NCI-H460 (cell line): ENCODE data around the gene PSMG1. TPM values are rescaled to one million over a fixed set of nuclear protein-coding genes. Genes with fewer than 3 reads are reported as not detected.
"Not testable (repeated sequence)": the region's sequence is repeated elsewhere in the genome, so short reads cannot be mapped to it uniquely, and the experiment has no call there.

Experiments
- DNase-seq: peaks from one replicate; pipeline ENCODE4 v3.0.0-alpha.2; 2016; ENCODE audit warnings: low read depth; ENCODE audit errors: extremely low read depth
- total RNA-seq: library from RNA; depleted of rRNA; stranded (reverse); fragments of >200 nt; shearing (Covaris generic); gene quantifications from 2 replicates; pipeline ENCODE4 v1.2.3, GENCODE V29; 2014

Gene PSMG1
- total RNA-seq, 1 experiment from 2014 or later = 78.5 TPM

DNA sequence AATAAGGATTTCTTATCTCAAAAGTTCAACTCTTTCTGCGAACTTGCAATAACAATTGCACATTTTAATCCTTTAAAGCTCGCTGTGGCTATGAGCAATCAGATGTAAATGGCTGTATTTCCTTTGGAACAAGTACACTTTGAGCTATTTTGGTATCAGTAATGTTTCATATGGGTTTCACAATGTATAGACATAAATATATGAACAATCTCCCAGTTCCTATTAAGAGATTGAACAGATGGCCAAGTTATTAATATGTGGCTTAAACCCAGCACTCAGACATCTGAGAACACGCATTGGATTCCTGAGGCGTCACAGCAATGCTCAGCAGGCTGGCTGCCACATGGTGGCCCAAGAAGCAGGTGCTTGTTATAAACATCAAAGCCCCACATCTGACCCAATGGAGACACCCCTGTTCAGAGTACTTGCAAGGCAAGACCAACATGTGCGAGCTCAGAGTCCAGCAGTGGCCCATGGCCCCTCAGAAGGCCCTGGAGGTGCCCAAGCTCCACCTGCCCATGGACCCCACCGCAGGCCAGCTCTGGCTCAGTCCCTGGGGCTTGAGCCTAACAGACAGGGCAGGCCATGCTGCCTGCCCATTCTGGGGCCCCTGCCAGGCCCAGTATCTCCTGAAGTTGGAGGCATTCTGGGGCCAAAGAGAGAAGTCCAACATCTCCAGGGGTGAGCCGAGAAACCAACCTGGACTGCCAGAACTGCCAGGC is 23.7 kb downstream of the PSMG1 start:
- no peak for DNase-seq

DNA sequence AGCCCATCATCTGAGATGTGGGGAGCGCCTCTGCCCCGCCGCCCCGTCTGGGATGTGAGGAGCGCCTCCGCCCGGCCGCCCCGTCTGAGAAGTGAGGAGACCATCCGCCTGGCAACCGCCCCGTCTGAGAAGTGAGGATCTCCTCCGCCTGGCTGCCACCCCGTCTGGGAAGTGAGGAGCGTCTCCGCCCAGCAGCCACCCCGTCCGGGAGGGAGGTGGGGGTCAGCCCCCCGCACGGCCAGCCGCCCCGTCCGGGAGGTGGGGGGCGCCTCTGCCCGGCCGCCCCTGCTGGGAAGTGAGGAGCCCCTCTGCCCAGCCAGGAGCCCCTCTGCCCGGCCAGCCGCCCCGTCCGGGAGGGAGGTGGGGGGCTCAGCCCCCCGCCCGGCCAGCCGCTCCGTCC is 26.0 kb downstream of the PSMG1 start:
- DNase-seq = not testable (repeated sequence)

- no peak for DNase-seq
These were observed 27.2 kb downstream of the PSMG1 start for GRCh38 chr21:39156024-39156423.

- no peak for DNase-seq
These were observed 27.7 kb downstream of the PSMG1 start for GRCh38 chr21:39155578-39155977.

DNA sequence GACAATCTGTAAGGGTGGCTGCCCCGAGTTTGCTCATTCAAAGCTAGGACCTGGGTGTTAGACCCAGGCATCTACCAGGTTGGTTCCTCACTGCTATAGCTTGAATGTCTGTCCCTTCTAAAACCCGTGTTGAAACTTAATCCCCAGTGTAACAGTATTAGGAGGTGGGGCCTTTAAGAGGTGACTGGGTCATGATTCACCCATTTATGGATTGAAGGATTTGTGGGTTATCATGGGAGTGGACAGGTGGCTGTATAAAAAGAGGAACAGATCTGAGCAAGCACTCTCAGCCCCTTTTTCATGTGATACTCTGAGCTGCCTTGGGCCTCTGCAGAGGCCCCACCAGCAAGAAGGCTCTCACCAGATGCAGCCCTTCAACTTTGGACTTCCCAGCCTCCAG is 29.4 kb downstream of the PSMG1 start:
- DNase-seq = no peak

GRCh38 chr21:39153373-39153772 is 29.9 kb downstream of the PSMG1 start:
- DNase-seq = no peak

DNA sequence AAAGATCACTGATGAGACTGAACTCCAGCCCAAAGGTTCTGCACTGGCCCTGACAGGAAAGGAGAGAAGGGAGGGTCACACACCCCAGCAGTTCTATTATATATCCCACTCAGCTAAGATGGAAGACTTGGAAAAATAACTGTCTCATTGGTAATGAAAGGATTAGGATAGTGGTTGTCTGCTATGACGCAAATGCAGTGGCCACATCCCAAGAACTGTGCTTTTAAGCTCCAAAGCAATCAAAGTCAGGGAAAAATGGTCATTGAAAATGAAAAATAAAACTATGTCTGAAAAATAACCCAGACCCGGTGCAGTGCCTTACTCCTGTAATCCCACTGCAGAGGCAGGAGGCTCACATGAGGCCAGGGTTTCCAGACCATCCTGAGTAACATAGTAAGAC is 31.0 kb downstream of the PSMG1 start:
- DNase-seq = no peak

DNA sequence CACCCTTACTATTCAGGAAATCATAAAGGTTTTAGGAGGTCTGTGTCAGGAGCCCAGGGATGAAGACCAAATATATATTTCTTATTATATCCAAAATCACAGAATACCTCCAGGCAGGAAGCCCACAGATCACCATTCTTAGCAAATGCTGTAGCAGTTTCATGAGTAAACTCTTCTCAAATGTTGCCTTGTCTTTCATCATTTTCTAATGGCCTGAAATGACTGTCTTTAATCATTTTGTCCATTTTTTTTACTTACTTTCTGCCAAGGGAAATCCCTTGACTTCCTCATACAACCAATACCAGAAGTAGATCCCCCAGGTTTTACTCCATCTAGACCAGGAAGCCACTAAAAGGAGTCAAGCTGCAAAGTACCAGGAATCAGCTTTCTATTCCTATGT is 32.4 kb downstream of the PSMG1 start:
- DNase-seq = no peak

DNA sequence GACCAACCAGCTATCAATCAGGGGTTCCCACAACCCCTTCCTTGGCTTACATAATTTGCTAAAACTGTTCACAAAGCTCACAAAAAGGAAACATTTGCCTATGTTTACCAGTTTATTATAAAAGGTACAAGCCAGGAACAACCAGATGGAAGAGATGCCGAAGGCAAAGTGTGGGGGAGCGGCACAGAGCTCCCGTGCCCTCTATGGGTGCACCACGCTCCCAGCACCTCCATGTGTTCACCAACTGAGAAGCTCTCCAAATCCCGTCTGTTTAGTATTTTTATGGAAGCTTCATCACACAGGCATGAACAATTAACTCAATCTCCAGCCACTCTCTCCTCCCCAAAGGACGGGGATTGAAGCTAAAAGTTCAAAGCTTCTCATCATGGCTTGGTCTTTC is 32.9 kb downstream of the PSMG1 start:
- no peak for DNase-seq

GRCh38 chr21:39149882-39150281 is 33.4 kb downstream of the PSMG1 start:
- DNase-seq = no peak

DNA sequence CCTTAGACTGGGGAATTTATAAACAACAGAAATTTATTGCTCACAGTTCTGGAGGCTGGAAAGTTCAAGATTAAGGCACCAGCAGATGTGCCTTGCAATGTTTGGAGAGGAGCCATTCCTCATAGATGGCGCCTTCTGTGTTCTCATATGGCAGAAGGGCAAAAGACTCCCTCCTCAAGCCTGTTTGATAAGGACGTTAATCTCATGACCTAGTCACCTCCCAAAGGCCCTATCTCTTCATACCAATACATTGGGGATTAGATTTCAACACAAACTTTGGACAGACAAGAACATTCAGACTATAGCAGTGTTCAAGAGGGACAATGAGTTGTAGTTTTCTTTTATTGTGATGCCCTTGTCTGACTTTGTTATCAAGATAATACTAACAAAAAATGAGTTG is 34.3 kb downstream of the PSMG1 start:
- DNase-seq = no peak

GRCh38 chr21:39144191-39144590 is 39.1 kb downstream of the PSMG1 start:
- DNase-seq = no peak

- DNase-seq = no peak
These were observed 40.3 kb downstream of the PSMG1 start for GRCh38 chr21:39142972-39143371.

GRCh38 chr21:39141502-39141901 is 41.7 kb downstream of the PSMG1 start:
- DNase-seq = no peak

DNA sequence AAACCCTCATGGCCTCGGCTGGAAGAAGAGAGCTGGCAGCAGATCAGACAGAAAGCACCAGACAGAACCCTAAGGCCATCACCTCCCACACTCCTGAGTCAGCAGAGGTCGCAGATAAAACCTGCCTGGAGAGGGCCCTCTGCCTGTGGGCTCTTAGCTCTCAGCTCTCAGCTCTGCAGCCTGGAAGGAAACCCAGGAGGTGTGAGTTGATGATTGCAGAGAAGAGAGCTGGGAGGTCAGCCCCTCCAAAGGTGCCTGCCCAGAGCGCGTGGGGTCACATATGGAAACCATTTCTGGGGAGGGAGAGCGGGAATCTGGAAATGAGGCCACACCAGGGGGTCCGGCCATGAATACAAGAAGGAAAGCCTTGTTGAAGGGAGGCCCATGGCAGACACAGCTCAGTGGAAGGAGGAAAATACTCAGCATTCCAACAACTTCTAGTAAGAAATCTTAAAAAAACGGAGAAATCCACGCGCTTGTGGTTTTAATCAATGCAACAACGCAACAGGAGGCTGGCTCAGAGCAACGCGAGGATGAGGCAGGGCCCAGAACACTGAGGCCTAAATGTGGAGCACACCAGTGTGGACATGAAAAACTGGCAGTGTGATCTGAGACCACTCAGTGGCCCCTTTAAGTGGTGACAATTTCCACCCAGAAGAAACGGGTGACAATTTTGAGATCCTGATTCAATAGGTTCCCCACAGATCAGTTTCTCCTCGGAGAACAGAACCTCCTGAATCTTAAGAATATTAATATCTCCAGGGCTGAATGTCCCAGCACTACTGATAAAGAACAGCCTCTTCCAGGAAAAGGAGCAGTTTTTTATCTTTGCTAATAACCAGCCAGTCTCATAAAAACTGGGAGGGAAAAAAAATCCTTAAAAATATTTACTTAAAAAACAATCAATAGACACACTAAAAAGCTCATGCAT is 45.7 kb downstream of the PSMG1 start:
- DNase-seq = no peak

- DNase-seq = no peak
These were observed 46.5 kb downstream of the PSMG1 start for GRCh38 chr21:39136711-39137110.

DNA sequence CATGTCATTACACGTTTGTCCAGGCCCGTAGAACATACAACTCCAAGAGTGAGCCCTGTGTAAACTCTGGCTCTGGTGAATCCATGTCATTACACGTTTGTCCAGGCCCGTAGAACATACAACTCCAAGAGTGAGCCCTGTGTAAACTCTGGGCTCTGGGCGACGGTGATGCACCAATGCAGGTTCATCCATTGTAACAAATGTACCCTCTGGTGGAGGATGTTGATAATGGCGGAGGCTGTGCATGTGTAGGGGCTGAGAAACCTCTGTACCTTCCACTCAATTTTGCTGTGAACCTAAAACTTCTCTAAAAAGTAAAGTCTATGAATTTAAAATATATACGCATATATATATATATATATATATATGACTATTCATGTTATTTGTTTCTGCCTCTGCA is 47.1 kb downstream of the PSMG1 start:
- not testable (repeated sequence) for DNase-seq

GRCh38 chr21:39134288-39134810 is 48.9 kb downstream of the PSMG1 start:
- DNase-seq = no peak

GRCh38 chr21:39132248-39132647 is 51.0 kb downstream of the PSMG1 start:
- no peak for DNase-seq

GRCh38 chr21:39131791-39132190 is 51.5 kb downstream of the PSMG1 start:
- DNase-seq = no peak

- no peak for DNase-seq
These were observed 55.7 kb downstream of the PSMG1 start for GRCh38 chr21:39127506-39127905.

DNA sequence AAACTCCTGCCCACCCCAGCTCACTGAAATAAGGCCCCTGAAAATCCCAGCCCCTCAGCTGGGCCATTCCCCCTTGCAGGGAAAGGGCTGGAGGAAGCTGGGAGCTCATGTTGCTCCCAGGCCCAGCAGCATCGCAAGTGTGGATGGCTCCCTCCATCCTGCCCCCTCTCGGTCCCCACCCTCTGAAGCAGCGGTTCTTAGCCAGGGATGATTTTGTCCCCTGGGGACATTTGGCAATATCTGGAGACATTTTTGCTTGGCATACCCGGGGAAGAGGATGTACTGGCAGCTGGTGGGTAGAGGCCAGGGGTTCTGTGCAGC is 56.8 kb downstream of the PSMG1 start:
- no peak for DNase-seq
